ENCODE results near the gene ST3GAL5.

DNA sequence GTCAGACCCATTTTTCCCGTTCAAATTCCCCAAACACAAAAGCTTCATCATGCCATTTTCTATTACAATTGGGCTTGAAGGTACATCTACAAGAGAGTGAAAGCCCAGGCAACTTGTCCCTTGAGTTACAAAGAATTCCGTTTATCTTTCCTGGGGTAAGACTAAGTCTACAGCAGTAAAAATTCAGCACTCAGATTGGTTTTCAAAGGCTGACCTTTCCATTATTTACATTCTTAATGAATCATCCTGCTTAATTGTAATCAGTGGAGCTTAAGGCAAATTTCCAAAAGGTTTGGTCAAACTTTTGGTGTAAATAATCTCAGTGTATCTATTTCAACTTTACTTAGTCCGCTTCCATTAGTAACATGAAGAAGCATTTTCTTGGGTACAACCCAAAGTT is 33.4 kb upstream of the ST3GAL5 start:
- TF ChIP-seq SUZ12 (IDR thresholded peaks at IDR 0.05; ENCODE audit: extremely low read depth, insufficient read depth, insufficient read length) (no peak), YY1 (IDR thresholded peaks at IDR 0.05; ENCODE audit: insufficient read depth, insufficient read length) (no peak)
